SU-DHL-6 (cell line): ENCODE results near the gene NTN4.

Experiments
- H2AFZ ChIP-seq: fragments of 200-600 bp; sonication (generic); 2 replicates; pipeline ENCODE4 v1.6.1; 2014; ENCODE audit warnings: low read depth, mild to moderate bottlenecking, moderate library complexity, mixed read lengths, antibody characterized with exemption, low read length; ENCODE audit not compliant: severe bottlenecking
- H3F3A ChIP-seq: fragments of 200-600 bp; shearing (Covaris generic); 2 replicates; pipeline ENCODE4 v1.6.0; 2016; ENCODE audit warnings: antibody characterized with exemption, mild to moderate bottlenecking; ENCODE audit not compliant: insufficient read depth
- H3K27ac ChIP-seq: fragments of 200-600 bp; sonication (generic); 2 replicates; pipeline ENCODE4 v1.5.1; 2016; ENCODE audit warnings: low read depth, mild to moderate bottlenecking, low read length, moderate library complexity, mixed read lengths
- H3K27me3 ChIP-seq: fragments of 200-600 bp; sonication (generic), shearing (Covaris generic); 2 replicates; pipeline ENCODE4 v1.6.0; 2014; ENCODE audit warnings: mild to moderate bottlenecking, low read length
- H3K36me3 ChIP-seq: fragments of 200-600 bp; sonication (generic); 2 replicates; pipeline ENCODE4 v1.6.1; 2014; ENCODE audit warnings: mild to moderate bottlenecking, low read length, mixed read lengths
- H3K4me2 ChIP-seq: fragments of 300-600, 200-600 bp; shearing (Covaris generic), sonication (generic); 2 replicates; pipeline ENCODE4 v1.6.0; 2014; ENCODE audit warnings: low read length, low read depth, mild to moderate bottlenecking; ENCODE audit not compliant: poor library complexity, severe bottlenecking
- H3K4me3 ChIP-seq: fragments of 200-600 bp; sonication (generic); 2 replicates; pipeline ENCODE4 v1.5.1; 2014; ENCODE audit warnings: antibody characterized with exemption, low read length, mild to moderate bottlenecking, mixed read lengths; ENCODE audit not compliant: insufficient read depth, poor library complexity, severe bottlenecking
- H3K79me2 ChIP-seq: fragments of 200-600 bp; sonication (generic); 2 replicates; pipeline ENCODE4 v1.6.1; 2014; ENCODE audit warnings: mild to moderate bottlenecking, low read length, moderate library complexity; ENCODE audit not compliant: insufficient read depth
- H3K9ac ChIP-seq: fragments of 200-600 bp; sonication (generic); 2 replicates; pipeline ENCODE4 v1.7.0; 2014; ENCODE audit warnings: mild to moderate bottlenecking, low read length
- H3K9me2 ChIP-seq: fragments of 200-600 bp; sonication (generic); replicated peaks from 2 replicates; pipeline ENCODE4 v1.6.1; 2014; ENCODE audit warnings: low read length; ENCODE audit not compliant: insufficient read depth
- H3K9me3 ChIP-seq: fragments of 200-600 bp; sonication (generic); 2 replicates; pipeline ENCODE4 v1.6.1; 2014; ENCODE audit warnings: low read length, mixed read lengths; ENCODE audit not compliant: insufficient read depth
- H4K20me1 ChIP-seq: fragments of 200-600 bp; sonication (generic); 2 replicates; pipeline ENCODE4 v1.6.1; 2014; ENCODE audit warnings: low read depth, mild to moderate bottlenecking, antibody characterized with exemption, low read length, moderate library complexity, mixed read lengths
- CTCF ChIP-seq: fragments of 200-600 bp; sonication (generic); IDR thresholded peaks from one replicate; pipeline ENCODE4 v1.5.1; 2017; ENCODE audit warnings: antibody characterized with exemption, mild to moderate bottlenecking, low read length, moderate library complexity; ENCODE audit not compliant: insufficient read depth, poor library complexity, severe bottlenecking
- EZH2phosphoT487 ChIP-seq: fragments of 200-600 bp; sonication (generic), shearing (Covaris generic); conservative IDR thresholded peaks from 2 replicates; pipeline ENCODE4 v1.6.1; 2018; ENCODE audit warnings: mild to moderate bottlenecking, antibody characterized with exemption, low read length, moderate library complexity, mixed read lengths

Gene NTN4

GRCh38 chr12:95642583-95642982 lies 148.0 kb downstream of the NTN4 start:
- Histone ChIP-seq H2AFZ (no peak overlapping the region), H3K9me2 (no peaks in the 10 kb centered on the region), H3K4me2 (no peak overlapping the region)

DNA sequence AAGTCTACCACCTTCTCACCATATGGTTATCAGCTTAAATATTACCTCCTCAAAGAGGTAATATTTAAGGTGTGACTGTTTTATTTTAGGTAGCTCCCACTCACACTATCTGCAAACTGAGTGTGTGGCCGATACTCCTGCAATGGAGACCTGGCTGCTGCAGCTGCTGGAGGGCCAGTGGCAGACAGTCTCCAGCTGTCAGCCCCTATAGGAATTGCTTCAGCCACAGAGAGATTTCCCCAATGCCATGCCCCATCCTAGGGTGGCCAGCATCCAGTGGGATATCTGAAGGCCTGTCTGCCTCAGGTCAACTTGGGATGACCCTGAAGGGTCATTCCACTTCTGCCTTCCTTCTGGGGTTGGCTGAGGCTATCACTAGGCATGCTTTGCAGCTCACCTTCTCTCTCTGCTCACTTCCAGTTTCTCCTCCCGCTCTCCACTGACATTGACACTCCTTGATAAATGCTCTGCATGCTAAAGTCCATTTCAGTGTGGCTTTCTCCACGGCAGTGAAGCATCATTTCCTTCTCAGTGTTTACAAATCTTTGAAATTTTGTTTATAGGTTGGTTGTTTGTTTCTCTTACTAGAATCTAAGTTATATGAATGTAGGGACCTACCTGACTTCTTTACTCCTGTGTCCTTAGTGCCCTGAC lies 149.1 kb downstream of the NTN4 start:
- H3K27me3 ChIP-seq: no peaks in the 10 kb centered on the region
- no peak overlapping the region for H3K27ac ChIP-seq
- no peak overlapping the region for H2AFZ ChIP-seq
- no peaks in the 10 kb centered on the region for H3K9me3 ChIP-seq
- no peak for TF ChIP-seq CTCF
- TF ChIP-seq EZH2phosphoT487: no peak
- H4K20me1 ChIP-seq: no peaks in the 10 kb centered on the region
- no peak overlapping the region for H3K9ac ChIP-seq
- no peak overlapping the region for H3K4me2 ChIP-seq
- H3K36me3 ChIP-seq: no peaks in the 10 kb centered on the region
- no peaks in the 10 kb centered on the region for H3K9me2 ChIP-seq
- H3K4me3 ChIP-seq: no peak overlapping the region
- H3K79me2 ChIP-seq: no peaks in the 10 kb centered on the region
- no peaks in the 10 kb centered on the region for H3F3A ChIP-seq

More at GRCh38 chr12:95642583-95642982, 148.0 kb downstream of the NTN4 start:
- TF ChIP-seq CTCF (no peak), EZH2phosphoT487 (no peak)
- no peak overlapping the region for H3K27ac ChIP-seq
- H3K4me3 ChIP-seq: no peak overlapping the region
- H3K79me2 ChIP-seq: no peaks in the 10 kb centered on the region
- no peaks in the 10 kb centered on the region for H3F3A ChIP-seq
- H4K20me1 ChIP-seq: no peaks in the 10 kb centered on the region
- H3K27me3 ChIP-seq: no peaks in the 10 kb centered on the region
- H3K9ac ChIP-seq: no peak overlapping the region
- H3K36me3 ChIP-seq: no peaks in the 10 kb centered on the region
- H3K9me3 ChIP-seq: no peaks in the 10 kb centered on the region

- no peak overlapping the region for H3K4me3 ChIP-seq
- H3K9ac ChIP-seq: no peak overlapping the region
- H3K9me2 ChIP-seq: no peaks in the 10 kb centered on the region
- H3K27me3 ChIP-seq: no peaks in the 10 kb centered on the region
- TF ChIP-seq CTCF (no peak), EZH2phosphoT487 (no peak)
- no peaks in the 10 kb centered on the region for H3K79me2 ChIP-seq
- H3K4me2 ChIP-seq: no peak overlapping the region
- no peaks in the 10 kb centered on the region for H4K20me1 ChIP-seq
- no peak overlapping the region for H3K27ac ChIP-seq
- no peaks in the 10 kb centered on the region for H3F3A ChIP-seq
- H3K36me3 ChIP-seq: no peaks in the 10 kb centered on the region
- H3K9me3 ChIP-seq: no peaks in the 10 kb centered on the region
- H2AFZ ChIP-seq: no peak overlapping the region
These were observed 150.0 kb downstream of the NTN4 start for GRCh38 chr12:95640516-95640915.
